NB4 (cell line): ENCODE results near the gene NRAS.

ENCODE experiments used
- DNase-seq: peaks from one replicate; pipeline ENCODE4 v3.0.0; 2010; ENCODE audit warnings: low read depth
- H3K4me3 ChIP-seq: one replicate; pipeline ENCODE4 v1.5.1; 2011; ENCODE audit warnings: mild to moderate bottlenecking, low read depth, low read length, moderate library complexity
- CTCF ChIP-seq: IDR thresholded peaks from one replicate; pipeline ENCODE4 v1.5.1; 2012; ENCODE audit warnings: low read depth, low read length
- MAX ChIP-seq: IDR thresholded peaks from 2 replicates; pipeline ENCODE4 v1.6.1; 2011; ENCODE audit warnings: low read depth, low read length
- MYC ChIP-seq: IDR thresholded peaks from 2 replicates; pipeline ENCODE4 v1.6.1; 2011; ENCODE audit warnings: low read depth, low read length
- POLR2A ChIP-seq: IDR thresholded peaks from 2 replicates; pipeline ENCODE4 v1.6.1; 2011; ENCODE audit warnings: mild to moderate bottlenecking; ENCODE audit not compliant: insufficient read length; ENCODE audit errors: extremely low read depth

Gene NRAS

GRCh38 chr1:114690148-114690547, 26.4 kb downstream of the NRAS start:
- no peak for DNase-seq
- no peak overlapping the region for H3K4me3 ChIP-seq
- TF ChIP-seq POLR2A (no peak), CTCF (no peak), MAX (no peak), MYC (no peak)

GRCh38 chr1:114688526-114688925, 28.0 kb downstream of the NRAS start:
- no peak for TF ChIP-seq CTCF
- TF ChIP-seq MYC = no peak
- no peak for TF ChIP-seq MAX
- TF ChIP-seq POLR2A = no peak
- no peak overlapping the region for H3K4me3 ChIP-seq
- DNase-seq = no peak

- TF ChIP-seq CTCF (no peak), POLR2A (no peak), MYC (no peak), MAX (no peak)
- no peak for DNase-seq
- H3K4me3 ChIP-seq = no peak overlapping the region
Measured at GRCh38 chr1:114685851-114686250, 30.7 kb downstream of the NRAS start.

GRCh38 chr1:114677691-114678090, 38.9 kb downstream of the NRAS start:
- TF ChIP-seq MAX (no peak), MYC (no peak), POLR2A (no peak), CTCF (no peak)
- no peak overlapping the region for H3K4me3 ChIP-seq
- no peak for DNase-seq

GRCh38 chr1:114676115-114676514, 40.5 kb downstream of the NRAS start:
- no peak for TF ChIP-seq MAX
- DNase-seq = no peak
- no peak overlapping the region for H3K4me3 ChIP-seq

- H3K4me3 ChIP-seq = no peak overlapping the region
- TF ChIP-seq CTCF = no peak
- TF ChIP-seq MYC = no peak
- no peak for TF ChIP-seq MAX
- no peak for TF ChIP-seq POLR2A
- DNase-seq = no peak
Measured at GRCh38 chr1:114671939-114672275, 44.7 kb downstream of the NRAS start.
